Fibroblast of lung (primary cell): ENCODE measurements around the gene RPL19.

Source experiments
- EZH2 ChIP-seq: IDR thresholded peaks from 2 replicates; pipeline ENCODE4 v1.5.1; 2012; ENCODE audit warnings: low read length, control low read depth, mild to moderate bottlenecking; ENCODE audit errors: missing control alignments
- TF ChIP-seq, protein P1 (sequence below), 2 donors: IDR thresholded peaks in 1 of 2; conservative IDR thresholded peaks in 1 of 2; 1 replicate in 1 of 2; 2 replicates in 1 of 2; pipeline ENCODE4 v1.5.1; 2011 to 2012; ENCODE audit warnings: low read length in 2 of 2, control low read depth in 1 of 2, inconsistent platforms in 1 of 2, low read depth in 1 of 2, mild to moderate bottlenecking in 1 of 2

DNA sequence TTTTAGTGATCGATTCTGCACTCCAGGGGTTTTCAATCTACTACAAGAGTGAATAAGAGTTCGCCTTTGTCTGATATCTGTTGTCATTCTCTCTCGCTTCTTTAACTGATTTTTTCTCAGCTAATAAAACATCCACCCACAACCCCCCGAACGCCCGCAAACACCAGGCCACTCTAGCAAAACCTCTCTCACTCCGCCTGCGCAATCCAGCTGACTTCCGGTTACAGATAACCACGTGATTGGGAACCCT lies 338 bp upstream of the RPL19 start:
- TF ChIP-seq, protein P1, sequence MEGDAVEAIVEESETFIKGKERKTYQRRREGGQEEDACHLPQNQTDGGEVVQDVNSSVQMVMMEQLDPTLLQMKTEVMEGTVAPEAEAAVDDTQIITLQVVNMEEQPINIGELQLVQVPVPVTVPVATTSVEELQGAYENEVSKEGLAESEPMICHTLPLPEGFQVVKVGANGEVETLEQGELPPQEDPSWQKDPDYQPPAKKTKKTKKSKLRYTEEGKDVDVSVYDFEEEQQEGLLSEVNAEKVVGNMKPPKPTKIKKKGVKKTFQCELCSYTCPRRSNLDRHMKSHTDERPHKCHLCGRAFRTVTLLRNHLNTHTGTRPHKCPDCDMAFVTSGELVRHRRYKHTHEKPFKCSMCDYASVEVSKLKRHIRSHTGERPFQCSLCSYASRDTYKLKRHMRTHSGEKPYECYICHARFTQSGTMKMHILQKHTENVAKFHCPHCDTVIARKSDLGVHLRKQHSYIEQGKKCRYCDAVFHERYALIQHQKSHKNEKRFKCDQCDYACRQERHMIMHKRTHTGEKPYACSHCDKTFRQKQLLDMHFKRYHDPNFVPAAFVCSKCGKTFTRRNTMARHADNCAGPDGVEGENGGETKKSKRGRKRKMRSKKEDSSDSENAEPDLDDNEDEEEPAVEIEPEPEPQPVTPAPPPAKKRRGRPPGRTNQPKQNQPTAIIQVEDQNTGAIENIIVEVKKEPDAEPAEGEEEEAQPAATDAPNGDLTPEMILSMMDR (conservative IDR thresholded peaks at IDR 0.05 in 1 of 2, IDR thresholded peaks at IDR 0.05 in 1 of 2; ENCODE audit: low read depth in 1 of 2, low read length in 2 of 2) = no peak
- no peak for TF ChIP-seq EZH2
